ENCODE results near the gene APOL3. TPM values are rescaled to one million over a fixed set of nuclear protein-coding genes. Genes with fewer than 3 reads are reported as not detected.
"Not testable (repeated sequence)": the region's sequence is repeated elsewhere in the genome, so short reads cannot be mapped to it uniquely, and the experiment has no call there.

Gene APOL3
- polyA plus RNA-seq, 1 experiment = 6.7 TPM

- DNase-seq (ENCODE audit: low read depth) = no peak
- no peak for TF ChIP-seq CTCF (IDR thresholded peaks at IDR 0.05; ENCODE audit: insufficient read depth, low read depth, low read length)
- CTCF ChIA-PET = interaction anchor here (1.0 to 3.9 kb wide), 9 partner anchors 11 to 98 kb away, joined by 3 to 39 read pairs (median 6); partner anchors contain the start of gene APOL2
- Histone ChIP-seq H3K27me3 (ENCODE audit: control insufficient read depth, insufficient read depth, low read length) (no peaks in the 10 kb centered on the region; the same call in 1 of the 2 replicates), H3K36me3 (ENCODE audit: control insufficient read depth, insufficient read depth, low read length) (no peaks in the 10 kb centered on the region), H3K4me3 (ENCODE audit: low read depth, low read length) (no peak overlapping the region)
- POLR2A ChIA-PET = no interaction called here
Measured at GRCh38 chr22:36163497-36163896, 2.9 kb upstream of the APOL3 start.

GRCh38 chr22:36162127-36163034 is 1.8 kb upstream of the APOL3 start:
- POLR2A ChIA-PET = no interaction called here

GRCh38 chr22:36161793-36162126 is 1.2 kb upstream of the APOL3 start:
- POLR2A ChIA-PET; DNase-seq (ENCODE audit: low read depth); H3K36me3 ChIP-seq (ENCODE audit: control insufficient read depth, insufficient read depth, low read length); H3K27me3 ChIP-seq (ENCODE audit: control insufficient read depth, insufficient read depth, low read length); H3K4me3 ChIP-seq (ENCODE audit: low read depth, low read length): not testable (repeated sequence)
- CTCF ChIA-PET = interaction anchor here (1.5 to 3.6 kb wide), 4 partner anchors 12 to 19 kb away, joined by 4 to 13 read pairs (median 7); no protein-coding TSS in a partner anchor

More at GRCh38 chr22:36162127-36163034, 1.8 kb upstream of the APOL3 start:
- CTCF ChIA-PET = interaction anchor here (0.6 to 3.9 kb wide), 10 partner anchors 10 to 97 kb away, joined by 3 to 39 read pairs (median 5); partner anchors contain the start of gene APOL2
- DNase-seq (ENCODE audit: low read depth) = no peak
- H3K36me3 ChIP-seq (ENCODE audit: control insufficient read depth, insufficient read depth, low read length) = no peaks in the 10 kb centered on the region
- H3K27me3 ChIP-seq (ENCODE audit: control insufficient read depth, insufficient read depth, low read length) = no peaks in the 10 kb centered on the region; the same call in 1 of the 2 replicates
- no peak overlapping the region for H3K4me3 ChIP-seq (ENCODE audit: low read depth, low read length)
- no peak for TF ChIP-seq CTCF (IDR thresholded peaks at IDR 0.05; ENCODE audit: insufficient read depth, low read depth, low read length)

- no peaks in the 10 kb centered on the region; the same call in 1 of the 2 replicates for H3K27me3 ChIP-seq (ENCODE audit: control insufficient read depth, insufficient read depth, low read length)
- peak overlapping the region; percentile 33 for H3K4me3 ChIP-seq (ENCODE audit: low read depth, low read length)
- peak; percentile 45 for DNase-seq (ENCODE audit: low read depth)
- H3K36me3 ChIP-seq (ENCODE audit: control insufficient read depth, insufficient read depth, low read length) = no peaks in the 10 kb centered on the region
- ChIA-PET POLR2A (interaction anchor here (0.5 kb wide), 1 partner anchor 12 kb away, joined by 8 read pairs; no protein-coding TSS in a partner anchor), CTCF (interaction anchor here (0.7 to 2.9 kb wide), 6 partner anchors 12 to 330 kb away, joined by 3 to 24 read pairs (median 4); no protein-coding TSS in a partner anchor)
- no peak for TF ChIP-seq CTCF (IDR thresholded peaks at IDR 0.05; ENCODE audit: insufficient read depth, low read depth, low read length)
Measured at GRCh38 chr22:36156515-36157419, 3.8 kb downstream of the APOL3 start.

GRCh38 chr22:36156119-36156514 is 4.4 kb downstream of the APOL3 start:
- no peak for TF ChIP-seq CTCF (IDR thresholded peaks at IDR 0.05; ENCODE audit: insufficient read depth, low read depth, low read length)
- H3K4me3 ChIP-seq (ENCODE audit: low read depth, low read length) = peak overlapping the region; percentile 33
- no peaks in the 10 kb centered on the region; the same call in 1 of the 2 replicates for H3K27me3 ChIP-seq (ENCODE audit: control insufficient read depth, insufficient read depth, low read length)
- no peak for DNase-seq (ENCODE audit: low read depth)
- H3K36me3 ChIP-seq (ENCODE audit: control insufficient read depth, insufficient read depth, low read length) = no peaks in the 10 kb centered on the region
- POLR2A ChIA-PET = no interaction called here
- CTCF ChIA-PET = interaction anchor here (0.6 to 2.9 kb wide), 5 partner anchors 18 to 331 kb away, joined by 3 to 24 read pairs (median 3); no protein-coding TSS in a partner anchor
